GM12878 (cell line): Measurements from ENCODE around the gene MYO7A. TPM values are rescaled to one million over a fixed set of nuclear protein-coding genes. Genes with fewer than 3 reads are reported as not detected.

Experiments
- ASH2L ChIP-seq: fragments of 300-600, 200-600 bp; sonication (generic); IDR thresholded peaks from 2 replicates; pipeline ENCODE4 v1.6.1; 2017; ENCODE audit warnings: low read depth, mild to moderate bottlenecking, borderline replicate concordance
- EED ChIP-seq: sonication (generic); IDR thresholded peaks from 2 replicates; pipeline ENCODE4 v1.6.1; 2016; ENCODE audit warnings: antibody characterized with exemption, low read depth
- FOXM1 ChIP-seq: IDR thresholded peaks from 2 replicates; pipeline ENCODE4 v1.6.1; 2012; ENCODE audit warnings: low read depth, mild to moderate bottlenecking, inconsistent platforms, low read length, moderate library complexity
- HDAC6 ChIP-seq: fragments of 200-600 bp; sonication (generic); IDR thresholded peaks from one replicate; pipeline ENCODE4 v1.8.0; 2017; ENCODE audit warnings: antibody characterized with exemption; ENCODE audit not compliant: unreplicated experiment
- HDGF ChIP-seq: fragments of 450-650 bp; IDR thresholded peaks from 2 replicates; pipeline ENCODE4 v1.6.1; 2016; ENCODE audit warnings: antibody characterized with exemption
- NBN ChIP-seq: fragments of 450-650 bp; IDR thresholded peaks from 2 replicates; pipeline ENCODE4 v1.6.1; 2016
- PAX8 ChIP-seq: fragments of 450-650 bp; IDR thresholded peaks from 2 replicates; pipeline ENCODE4 v1.6.1; 2017; ENCODE audit warnings: mild to moderate bottlenecking, moderate library complexity
- SMC3 ChIP-seq: IDR thresholded peaks from 2 replicates; pipeline ENCODE4 v1.6.1; 2011; ENCODE audit warnings: low read length, improper control_type of control experiment, borderline replicate concordance
- TARDBP ChIP-seq: IDR thresholded peaks from 2 replicates; pipeline ENCODE4 v1.6.1; 2016; ENCODE audit warnings: borderline replicate concordance
- TCF12 ChIP-seq: IDR thresholded peaks from 2 replicates; pipeline ENCODE4 v1.6.1; 2011; ENCODE audit warnings: low read depth, mild to moderate bottlenecking, low read length
- TCF3 ChIP-seq: IDR thresholded peaks from 2 replicates; pipeline ENCODE4 v1.6.1; 2012; ENCODE audit warnings: low read depth, mild to moderate bottlenecking, low read length, borderline replicate concordance; ENCODE audit not compliant: insufficient read depth
- YBX1 ChIP-seq: fragments of 450-650 bp; IDR thresholded peaks from 2 replicates; pipeline ENCODE4 v1.6.1; 2016; ENCODE audit warnings: antibody characterized with exemption
- YY1 ChIP-seq: IDR thresholded peaks from 2 replicates; pipeline ENCODE4 v1.6.1; 2011; ENCODE audit warnings: low read depth, mild to moderate bottlenecking, low read length
- ZNF217 ChIP-seq: fragments of 450-650 bp; IDR thresholded peaks from 2 replicates; pipeline ENCODE4 v1.6.1; 2017; ENCODE audit warnings: antibody characterized with exemption, mild to moderate bottlenecking
- polyA plus RNA-seq, 11 experiments: library from polyadenylated mRNA; depleted of rRNA in 4 of 11; unstranded in 6 of 11; stranded (reverse) in 5 of 11; fragments of >200 nt; fragmentation: Nextera tagmentation in 4 of 11; fragmentation: Illumina TruSeq in 1 of 11; extraction: Ambion mirVana in 4 of 11; extraction: Trizol in 1 of 11; gene quantifications; 1 replicate in 1 of 11; 2 replicates in 10 of 11; pipeline versions ENCODE4 v1.2.1 to v1.2.3, GENCODE V29; 2011 to 2016; ENCODE audit warnings: inconsistent platforms in 2 of 11, missing spikeins in 2 of 11, low read depth in 1 of 11
- total RNA-seq, 4 experiments: library from RNA; depleted of rRNA in 3 of 4; stranded (reverse); fragments of >200 nt in 3 of 4; fragmentation: Illumina TruSeq in 1 of 4; extraction: Trizol in 1 of 4; gene quantifications; 2 replicates each; pipeline versions ENCODE4 v1.2.1 to v1.2.3, GENCODE V29; 2013 to 2021
- TF ChIP-seq, protein P1 (sequence below): fragments of 150-350 bp; IDR thresholded peaks from 2 replicates; pipeline ENCODE4 v1.6.1; 2016; ENCODE audit warnings: low read depth, low read length
- TF ChIP-seq, protein P2 (sequence below): IDR thresholded peaks from 2 replicates; pipeline ENCODE4 v1.6.1; 2012; ENCODE audit warnings: low read length, inconsistent platforms
- TF ChIP-seq, protein P3 (sequence below), 3 experiments: IDR thresholded peaks in 2 of 3; conservative IDR thresholded peaks in 1 of 3; 2 replicates each; pipeline ENCODE4 v1.5.1; 2011; ENCODE audit warnings: low read depth in 3 of 3, low read length in 3 of 3, mild to moderate bottlenecking in 3 of 3, control low read depth in 2 of 3, moderate library complexity in 2 of 3, inconsistent platforms in 1 of 3, mixed read lengths in 1 of 3; ENCODE audit not compliant: control insufficient read depth in 2 of 3, insufficient read depth in 1 of 3; ENCODE audit errors: extremely low read depth in 1 of 3
- TF ChIP-seq, protein P4 (sequence below): IDR thresholded peaks from 2 replicates; pipeline ENCODE4 v1.6.1; 2011; ENCODE audit warnings: borderline replicate concordance, low read depth, mild to moderate bottlenecking, moderate library complexity, low read length; ENCODE audit not compliant: insufficient read depth, poor library complexity, severe bottlenecking
- TF ChIP-seq, protein P5 (sequence below): fragments of 450-650 bp; IDR thresholded peaks from 2 replicates; pipeline ENCODE4 v1.6.1; 2017; ENCODE audit warnings: mild to moderate bottlenecking, low read depth, inconsistent platforms; ENCODE audit not compliant: poor library complexity, severe bottlenecking

The MYO7A gene
- total and polyA plus RNA-seq, 10 of the 15 experiments (the other 5 are each of a cell fraction or from before 2014, with no cell fraction given) = 0.01 to 0.21 (median 0.04) TPM; not detected in 6

DNA sequence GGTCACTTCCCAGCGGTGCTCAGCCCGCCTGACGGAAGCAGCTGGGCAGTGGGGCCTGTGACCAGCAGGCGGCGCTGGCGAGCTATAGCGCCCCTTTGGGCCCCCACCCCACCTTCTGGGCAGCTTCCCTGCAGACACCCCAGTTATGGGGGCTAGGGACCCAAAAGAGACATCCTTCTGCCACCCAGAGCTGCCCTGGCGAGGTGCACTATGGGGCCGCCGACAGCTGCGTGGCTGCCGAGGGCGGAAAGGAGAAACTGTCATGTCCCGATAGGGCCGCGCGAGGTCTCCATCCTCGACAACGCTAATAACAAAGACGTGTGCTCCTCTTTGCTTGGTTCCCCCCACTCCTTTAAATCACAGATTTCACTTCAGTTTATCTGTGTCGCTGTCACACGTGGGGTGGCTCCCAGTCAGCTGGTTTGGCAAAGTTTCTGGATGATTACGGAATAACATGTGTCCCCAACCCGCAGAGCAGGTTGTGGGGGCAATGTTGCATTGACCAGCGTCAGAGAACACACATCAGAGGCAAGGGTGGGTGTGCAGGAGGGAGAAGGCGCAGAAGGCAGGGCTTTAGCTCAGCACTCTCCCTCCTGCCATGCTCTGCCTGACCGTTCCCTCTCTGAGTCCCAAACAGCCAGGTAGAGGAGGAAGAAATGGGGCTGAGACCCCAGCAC lies 673 bp upstream of the MYO7A start (continued):
- no peak for TF ChIP-seq NBN
- no peak for TF ChIP-seq ASH2L
- TF ChIP-seq YBX1 = no peak
- TF ChIP-seq YY1 = peak; percentile 68; the same call in 1 of the 2 replicates
- TF ChIP-seq, protein P1, sequence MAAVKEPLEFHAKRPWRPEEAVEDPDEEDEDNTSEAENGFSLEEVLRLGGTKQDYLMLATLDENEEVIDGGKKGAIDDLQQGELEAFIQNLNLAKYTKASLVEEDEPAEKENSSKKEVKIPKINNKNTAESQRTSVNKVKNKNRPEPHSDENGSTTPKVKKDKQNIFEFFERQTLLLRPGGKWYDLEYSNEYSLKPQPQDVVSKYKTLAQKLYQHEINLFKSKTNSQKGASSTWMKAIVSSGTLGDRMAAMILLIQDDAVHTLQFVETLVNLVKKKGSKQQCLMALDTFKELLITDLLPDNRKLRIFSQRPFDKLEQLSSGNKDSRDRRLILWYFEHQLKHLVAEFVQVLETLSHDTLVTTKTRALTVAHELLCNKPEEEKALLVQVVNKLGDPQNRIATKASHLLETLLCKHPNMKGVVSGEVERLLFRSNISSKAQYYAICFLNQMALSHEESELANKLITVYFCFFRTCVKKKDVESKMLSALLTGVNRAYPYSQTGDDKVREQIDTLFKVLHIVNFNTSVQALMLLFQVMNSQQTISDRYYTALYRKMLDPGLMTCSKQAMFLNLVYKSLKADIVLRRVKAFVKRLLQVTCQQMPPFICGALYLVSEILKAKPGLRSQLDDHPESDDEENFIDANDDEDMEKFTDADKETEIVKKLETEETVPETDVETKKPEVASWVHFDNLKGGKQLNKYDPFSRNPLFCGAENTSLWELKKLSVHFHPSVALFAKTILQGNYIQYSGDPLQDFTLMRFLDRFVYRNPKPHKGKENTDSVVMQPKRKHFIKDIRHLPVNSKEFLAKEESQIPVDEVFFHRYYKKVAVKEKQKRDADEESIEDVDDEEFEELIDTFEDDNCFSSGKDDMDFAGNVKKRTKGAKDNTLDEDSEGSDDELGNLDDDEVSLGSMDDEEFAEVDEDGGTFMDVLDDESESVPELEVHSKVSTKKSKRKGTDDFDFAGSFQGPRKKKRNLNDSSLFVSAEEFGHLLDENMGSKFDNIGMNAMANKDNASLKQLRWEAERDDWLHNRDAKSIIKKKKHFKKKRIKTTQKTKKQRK = no peak
- TF ChIP-seq TCF12 = 0 out of 2 replicates have a peak, but pooled peaks have one; percentile 58
- no peak for TF ChIP-seq HDGF
- TF ChIP-seq HDAC6 = no peak
- no peak for TF ChIP-seq EED
- TF ChIP-seq, protein P2, sequence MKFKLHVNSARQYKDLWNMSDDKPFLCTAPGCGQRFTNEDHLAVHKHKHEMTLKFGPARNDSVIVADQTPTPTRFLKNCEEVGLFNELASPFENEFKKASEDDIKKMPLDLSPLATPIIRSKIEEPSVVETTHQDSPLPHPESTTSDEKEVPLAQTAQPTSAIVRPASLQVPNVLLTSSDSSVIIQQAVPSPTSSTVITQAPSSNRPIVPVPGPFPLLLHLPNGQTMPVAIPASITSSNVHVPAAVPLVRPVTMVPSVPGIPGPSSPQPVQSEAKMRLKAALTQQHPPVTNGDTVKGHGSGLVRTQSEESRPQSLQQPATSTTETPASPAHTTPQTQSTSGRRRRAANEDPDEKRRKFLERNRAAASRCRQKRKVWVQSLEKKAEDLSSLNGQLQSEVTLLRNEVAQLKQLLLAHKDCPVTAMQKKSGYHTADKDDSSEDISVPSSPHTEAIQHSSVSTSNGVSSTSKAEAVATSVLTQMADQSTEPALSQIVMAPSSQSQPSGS = no peak
- no peak for TF ChIP-seq PAX8
- TF ChIP-seq ZNF217 = no peak
- no peak for TF ChIP-seq FOXM1
- no peak for TF ChIP-seq TARDBP
- TF ChIP-seq, protein P3, sequence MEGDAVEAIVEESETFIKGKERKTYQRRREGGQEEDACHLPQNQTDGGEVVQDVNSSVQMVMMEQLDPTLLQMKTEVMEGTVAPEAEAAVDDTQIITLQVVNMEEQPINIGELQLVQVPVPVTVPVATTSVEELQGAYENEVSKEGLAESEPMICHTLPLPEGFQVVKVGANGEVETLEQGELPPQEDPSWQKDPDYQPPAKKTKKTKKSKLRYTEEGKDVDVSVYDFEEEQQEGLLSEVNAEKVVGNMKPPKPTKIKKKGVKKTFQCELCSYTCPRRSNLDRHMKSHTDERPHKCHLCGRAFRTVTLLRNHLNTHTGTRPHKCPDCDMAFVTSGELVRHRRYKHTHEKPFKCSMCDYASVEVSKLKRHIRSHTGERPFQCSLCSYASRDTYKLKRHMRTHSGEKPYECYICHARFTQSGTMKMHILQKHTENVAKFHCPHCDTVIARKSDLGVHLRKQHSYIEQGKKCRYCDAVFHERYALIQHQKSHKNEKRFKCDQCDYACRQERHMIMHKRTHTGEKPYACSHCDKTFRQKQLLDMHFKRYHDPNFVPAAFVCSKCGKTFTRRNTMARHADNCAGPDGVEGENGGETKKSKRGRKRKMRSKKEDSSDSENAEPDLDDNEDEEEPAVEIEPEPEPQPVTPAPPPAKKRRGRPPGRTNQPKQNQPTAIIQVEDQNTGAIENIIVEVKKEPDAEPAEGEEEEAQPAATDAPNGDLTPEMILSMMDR (IDR thresholded peaks at IDR 0.05 in 2 of 3, conservative IDR thresholded peaks at IDR 0.05 in 1 of 3; ENCODE audit: control insufficient read depth in 2 of 3, extremely low read depth in 1 of 3, insufficient read depth in 1 of 3, low read depth in 3 of 3, low read length in 3 of 3) = peak; percentile 84 to 99 (median 98)
- TF ChIP-seq, protein P4, sequence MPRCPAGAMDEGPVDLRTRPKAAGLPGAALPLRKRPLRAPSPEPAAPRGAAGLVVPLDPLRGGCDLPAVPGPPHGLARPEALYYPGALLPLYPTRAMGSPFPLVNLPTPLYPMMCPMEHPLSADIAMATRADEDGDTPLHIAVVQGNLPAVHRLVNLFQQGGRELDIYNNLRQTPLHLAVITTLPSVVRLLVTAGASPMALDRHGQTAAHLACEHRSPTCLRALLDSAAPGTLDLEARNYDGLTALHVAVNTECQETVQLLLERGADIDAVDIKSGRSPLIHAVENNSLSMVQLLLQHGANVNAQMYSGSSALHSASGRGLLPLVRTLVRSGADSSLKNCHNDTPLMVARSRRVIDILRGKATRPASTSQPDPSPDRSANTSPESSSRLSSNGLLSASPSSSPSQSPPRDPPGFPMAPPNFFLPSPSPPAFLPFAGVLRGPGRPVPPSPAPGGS = no peak
- TF ChIP-seq, protein P5, sequence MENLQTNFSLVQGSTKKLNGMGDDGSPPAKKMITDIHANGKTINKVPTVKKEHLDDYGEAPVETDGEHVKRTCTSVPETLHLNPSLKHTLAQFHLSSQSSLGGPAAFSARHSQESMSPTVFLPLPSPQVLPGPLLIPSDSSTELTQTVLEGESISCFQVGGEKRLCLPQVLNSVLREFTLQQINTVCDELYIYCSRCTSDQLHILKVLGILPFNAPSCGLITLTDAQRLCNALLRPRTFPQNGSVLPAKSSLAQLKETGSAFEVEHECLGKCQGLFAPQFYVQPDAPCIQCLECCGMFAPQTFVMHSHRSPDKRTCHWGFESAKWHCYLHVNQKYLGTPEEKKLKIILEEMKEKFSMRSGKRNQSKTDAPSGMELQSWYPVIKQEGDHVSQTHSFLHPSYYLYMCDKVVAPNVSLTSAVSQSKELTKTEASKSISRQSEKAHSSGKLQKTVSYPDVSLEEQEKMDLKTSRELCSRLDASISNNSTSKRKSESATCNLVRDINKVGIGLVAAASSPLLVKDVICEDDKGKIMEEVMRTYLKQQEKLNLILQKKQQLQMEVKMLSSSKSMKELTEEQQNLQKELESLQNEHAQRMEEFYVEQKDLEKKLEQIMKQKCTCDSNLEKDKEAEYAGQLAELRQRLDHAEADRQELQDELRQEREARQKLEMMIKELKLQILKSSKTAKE = no peak
- TF ChIP-seq SMC3 = peak; percentile 79
- TF ChIP-seq TCF3 = 0 out of 2 replicates have a peak, but pooled peaks have one; percentile 54
